OCI-LY7 (cell line): ENCODE measurements around the gene ALKBH2.

Experiments
- EZH2phosphoT487 ChIP-seq: fragments of 200-600 bp; sonication (generic); IDR thresholded peaks from 2 replicates; pipeline ENCODE4 v1.6.1; 2018; ENCODE audit warnings: low read depth, borderline replicate concordance, mild to moderate bottlenecking, mixed run types, antibody characterized with exemption, low read length, moderate library complexity, mixed read lengths
- TF ChIP-seq, protein P1 (sequence below): fragments of 200-600 bp; sonication (generic); conservative IDR thresholded peaks from 2 replicates; pipeline ENCODE4 v1.5.1; 2014; ENCODE audit warnings: mild to moderate bottlenecking, antibody characterized with exemption, low read length, moderate library complexity, mixed read lengths

DNA sequence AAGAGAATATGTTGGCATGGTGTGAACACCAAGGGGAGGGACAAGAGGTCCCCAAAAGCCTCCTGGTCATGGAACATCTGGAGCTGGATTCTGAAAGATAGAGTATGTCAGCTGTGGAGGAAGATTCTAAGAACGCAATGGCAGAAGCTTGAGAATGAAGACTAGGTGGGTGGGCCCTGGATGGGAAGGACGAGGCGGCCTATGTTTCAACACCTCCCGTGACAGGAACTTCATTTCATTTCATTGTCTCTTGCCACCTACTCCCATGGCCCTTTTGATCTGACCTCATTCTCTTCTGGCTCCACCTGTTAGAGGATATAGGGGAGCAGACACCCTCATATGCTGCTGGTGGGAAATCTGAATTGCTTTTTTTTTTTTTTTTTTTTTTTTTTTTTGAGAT lies 7.5 kb upstream of the ALKBH2 start:
- TF ChIP-seq, protein P1, sequence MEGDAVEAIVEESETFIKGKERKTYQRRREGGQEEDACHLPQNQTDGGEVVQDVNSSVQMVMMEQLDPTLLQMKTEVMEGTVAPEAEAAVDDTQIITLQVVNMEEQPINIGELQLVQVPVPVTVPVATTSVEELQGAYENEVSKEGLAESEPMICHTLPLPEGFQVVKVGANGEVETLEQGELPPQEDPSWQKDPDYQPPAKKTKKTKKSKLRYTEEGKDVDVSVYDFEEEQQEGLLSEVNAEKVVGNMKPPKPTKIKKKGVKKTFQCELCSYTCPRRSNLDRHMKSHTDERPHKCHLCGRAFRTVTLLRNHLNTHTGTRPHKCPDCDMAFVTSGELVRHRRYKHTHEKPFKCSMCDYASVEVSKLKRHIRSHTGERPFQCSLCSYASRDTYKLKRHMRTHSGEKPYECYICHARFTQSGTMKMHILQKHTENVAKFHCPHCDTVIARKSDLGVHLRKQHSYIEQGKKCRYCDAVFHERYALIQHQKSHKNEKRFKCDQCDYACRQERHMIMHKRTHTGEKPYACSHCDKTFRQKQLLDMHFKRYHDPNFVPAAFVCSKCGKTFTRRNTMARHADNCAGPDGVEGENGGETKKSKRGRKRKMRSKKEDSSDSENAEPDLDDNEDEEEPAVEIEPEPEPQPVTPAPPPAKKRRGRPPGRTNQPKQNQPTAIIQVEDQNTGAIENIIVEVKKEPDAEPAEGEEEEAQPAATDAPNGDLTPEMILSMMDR = no peak
- TF ChIP-seq EZH2phosphoT487 = no peak
